ENCODE data around the gene GPR148. TPM values are rescaled to one million over a fixed set of nuclear protein-coding genes. Genes with fewer than 3 reads are reported as not detected.

GPR148 gene
- total RNA-seq, 1 donor from 2014 or later = not detected

- intact Hi-C loops (cut with micrococcal nuclease) = no loop called here
These were observed 20.2 kb downstream of the GPR148 start for GRCh38 chr2:130749078-130749477.

GRCh38 chr2:130749641-130750040 is 20.8 kb downstream of the GPR148 start:
- intact Hi-C loops (cut with micrococcal nuclease) = no loop called here

GRCh38 chr2:130754811-130755210 is 25.9 kb downstream of the GPR148 start:
- intact Hi-C loops (cut with micrococcal nuclease) = no loop called here

- intact Hi-C loops (cut with micrococcal nuclease) = no loop called here
These were observed 26.6 kb downstream of the GPR148 start, which contains the start of gene AMER3 for GRCh38 chr2:130755256-130756052. Gene AMER3 (plus strand): TSS chr2:130755540. CDS start chr2:130762073, 6,533 bp downstream.

GRCh38 chr2:130756053-130756873 is 27.4 kb downstream of the GPR148 start:
- intact Hi-C loops (cut with micrococcal nuclease) = no loop called here

- intact Hi-C loops (cut with micrococcal nuclease) = no loop called here
These were observed 28.2 kb downstream of the GPR148 start for GRCh38 chr2:130756874-130757668.

- intact Hi-C loops (cut with micrococcal nuclease) = no loop called here
These were observed 31.3 kb downstream of the GPR148 start for GRCh38 chr2:130759906-130760753.

- intact Hi-C loops (cut with micrococcal nuclease) = no loop called here
These were observed 32.2 kb downstream of the GPR148 start for GRCh38 chr2:130760754-130761751.

GRCh38 chr2:130762031-130762909 is 33.4 kb downstream of the GPR148 start:
- intact Hi-C loops (cut with micrococcal nuclease) = no loop called here

GRCh38 chr2:130762910-130763385 is 34.1 kb downstream of the GPR148 start:
- intact Hi-C loops (cut with micrococcal nuclease) = no loop called here

GRCh38 chr2:130763405-130763804 is 34.5 kb downstream of the GPR148 start:
- intact Hi-C loops (cut with micrococcal nuclease) = no loop called here

GRCh38 chr2:130764035-130764820 is 35.4 kb downstream of the GPR148 start:
- intact Hi-C loops (cut with micrococcal nuclease) = no loop called here

- intact Hi-C loops (cut with micrococcal nuclease) = no loop called here
These were observed 35.9 kb downstream of the GPR148 start for GRCh38 chr2:130764821-130765115.

- intact Hi-C loops (cut with micrococcal nuclease) = no loop called here
These were observed 36.6 kb downstream of the GPR148 start for GRCh38 chr2:130765464-130765863.

- intact Hi-C loops (cut with micrococcal nuclease) = no loop called here
These were observed 37.2 kb downstream of the GPR148 start for GRCh38 chr2:130766037-130766436.

GRCh38 chr2:130766711-130767407 is 38.0 kb downstream of the GPR148 start:
- intact Hi-C loops (cut with micrococcal nuclease) = no loop called here

- intact Hi-C loops (cut with micrococcal nuclease) = no loop called here
These were observed 38.5 kb downstream of the GPR148 start for GRCh38 chr2:130767408-130767775.
